Measurements from ENCODE around the gene RNASEH1.

GRCh38 chr2:3584076-3584475, 25.9 kb upstream of the RNASEH1 start:
- TF ChIP-seq CTCF (IDR thresholded peaks at IDR 0.05): no peak
- TF ChIP-seq POLR2A (IDR thresholded peaks at IDR 0.05): no peak
